ENCODE results near the gene ZNF487.
"Not testable (repeated sequence)": the region's sequence is repeated elsewhere in the genome, so short reads cannot be mapped to it uniquely, and the experiment has no call there.

DNA sequence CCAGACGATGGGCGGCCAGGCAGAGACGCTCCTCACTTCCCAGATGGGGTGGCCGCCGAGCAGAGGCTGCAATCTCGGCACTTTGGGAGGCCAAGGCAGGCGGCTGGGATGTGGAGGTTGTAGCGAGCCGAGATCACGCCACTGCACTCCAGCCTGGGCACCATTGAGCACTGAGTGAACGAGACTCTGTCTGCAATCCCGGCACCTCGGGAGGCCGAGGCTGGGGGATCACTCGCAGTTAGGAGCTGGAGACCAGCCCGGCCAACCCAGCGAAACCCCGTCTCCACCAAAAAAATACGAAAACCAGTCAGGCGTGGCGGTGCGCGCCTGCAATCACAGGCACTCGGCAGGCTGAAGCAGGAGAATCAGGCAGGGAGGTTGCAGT, 28.8 kb downstream of the ZNF487 start:
- not testable (repeated sequence) for TF ChIP-seq POLR2AphosphoS5 (IDR thresholded peaks at IDR 0.05; ENCODE audit: borderline replicate concordance, low read depth, low read length); EZH2 (IDR thresholded peaks at IDR 0.05)
